GM18519 (cell line): Measurements from ENCODE around the gene MAP2K7.
"Not testable (repeated sequence)": the region's sequence is repeated elsewhere in the genome, so short reads cannot be mapped to it uniquely, and the experiment has no call there.

Source experiments
- ATAC-seq: cut with Tn5 transposase; IDR thresholded peaks from one replicate; pipeline ENCODE4 v1.9.1; 2021; ENCODE audit warnings: mild to moderate bottlenecking, moderate library complexity; ENCODE audit not compliant: unreplicated experiment, low FRiP score

Gene MAP2K7

DNA sequence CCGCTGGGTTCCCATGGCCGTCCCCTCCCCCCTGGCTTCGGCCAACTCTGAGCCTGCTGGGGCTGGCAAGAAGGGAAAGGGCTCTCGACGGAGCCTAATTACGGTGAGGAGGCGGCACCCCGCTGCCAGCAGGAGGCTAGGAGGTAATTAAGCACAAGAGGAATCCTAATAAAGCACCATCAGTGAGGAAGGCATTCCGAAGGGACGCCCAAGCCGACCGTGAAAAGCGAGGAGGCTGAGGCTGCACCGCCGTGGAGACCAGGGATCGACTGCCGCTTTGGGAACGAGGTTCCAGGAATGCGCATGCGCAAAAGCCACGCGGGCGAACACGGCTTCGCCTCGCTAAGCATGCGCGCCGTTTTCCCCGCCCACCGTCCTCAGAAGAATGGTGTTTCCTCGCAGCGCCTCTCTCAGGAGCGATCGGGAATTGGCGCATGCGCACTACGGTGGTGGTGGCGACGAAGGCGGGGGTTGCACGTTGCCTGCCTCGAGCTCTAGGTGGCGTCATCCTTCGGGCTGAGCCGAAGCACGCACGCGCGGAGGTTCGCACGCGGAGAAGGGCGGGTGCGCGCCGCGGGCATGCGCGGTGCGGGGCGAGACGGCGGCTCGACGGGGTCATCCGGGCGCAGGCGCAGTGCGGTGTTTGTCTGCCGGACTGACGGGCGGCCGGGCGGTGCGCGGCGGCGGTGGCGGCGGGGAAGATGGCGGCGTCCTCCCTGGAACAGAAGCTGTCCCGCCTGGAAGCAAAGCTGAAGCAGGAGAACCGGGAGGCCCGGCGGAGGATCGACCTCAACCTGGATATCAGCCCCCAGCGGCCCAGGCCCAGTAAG, at the start of gene MAP2K7:
TSS of gene MAP2K7 (plus strand) at position 634 of the 830 bp plus-strand sequence. CDS start at position 702, 68 bp downstream.
- ATAC-seq, result peak; percentile 85

DNA sequence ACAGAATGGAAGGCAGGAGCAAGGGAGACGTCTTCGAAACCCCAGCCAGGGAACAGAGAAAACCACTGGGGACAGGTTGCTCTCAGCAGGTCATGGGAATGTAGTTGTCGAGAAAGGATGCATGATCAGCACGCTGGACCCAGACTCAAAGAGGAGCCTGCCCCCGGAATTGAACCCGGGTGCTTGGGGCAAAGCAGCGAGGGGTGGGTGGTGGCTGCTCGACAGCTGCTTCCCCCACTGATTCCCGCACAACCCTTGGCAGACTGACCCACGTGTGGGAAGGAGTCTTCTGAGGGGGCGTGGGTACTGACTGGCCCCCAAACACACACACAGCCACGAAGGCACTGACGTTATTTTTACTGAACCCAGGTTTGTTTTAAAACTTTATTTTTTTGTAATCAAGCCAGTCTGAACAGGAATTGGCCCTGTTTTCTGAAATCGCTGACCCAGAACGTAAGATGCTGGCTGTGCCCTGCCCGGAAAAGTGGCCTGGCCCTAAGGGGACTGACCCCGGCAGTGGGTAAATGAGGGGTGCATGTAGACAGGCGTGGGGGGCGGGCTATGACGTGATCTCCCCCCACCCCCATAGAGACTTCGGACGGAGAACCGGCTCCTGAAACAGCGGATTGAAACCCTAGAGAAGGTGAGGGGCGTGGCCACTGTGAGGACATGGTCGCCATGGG, 48.1 kb upstream of the MAP2K7 start:
- no peak for ATAC-seq

DNA sequence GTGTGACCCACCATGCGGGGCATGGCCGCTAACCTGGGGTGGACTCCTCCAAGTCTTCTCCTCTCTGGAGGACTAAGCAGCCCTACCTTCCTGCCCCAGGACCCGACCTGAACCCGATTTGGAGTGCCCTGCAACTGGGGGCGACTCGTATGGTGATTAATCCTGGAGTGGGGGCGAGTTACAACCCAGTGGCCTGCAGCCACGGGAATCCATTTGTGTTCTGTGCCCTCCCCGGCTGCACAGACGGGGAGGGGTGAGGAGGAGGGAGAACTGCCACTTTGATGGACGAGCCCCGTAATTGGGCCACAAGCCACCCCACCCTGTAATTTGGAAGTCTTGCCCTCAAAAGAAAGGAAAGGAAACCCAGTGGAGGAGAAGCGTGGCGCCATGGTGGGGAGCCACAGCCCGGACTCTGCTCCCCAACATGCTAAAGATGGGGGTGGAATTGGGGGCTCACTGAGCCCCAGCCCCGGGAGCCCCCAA, 47.5 kb upstream of the MAP2K7 start:
- ATAC-seq, result no peak

- ATAC-seq, result no peak
These were observed 46.7 kb upstream of the MAP2K7 start for GRCh38 chr19:7856679-7857663.

GRCh38 chr19:7857727-7858108, 46.0 kb upstream of the MAP2K7 start:
- ATAC-seq, result no peak

DNA sequence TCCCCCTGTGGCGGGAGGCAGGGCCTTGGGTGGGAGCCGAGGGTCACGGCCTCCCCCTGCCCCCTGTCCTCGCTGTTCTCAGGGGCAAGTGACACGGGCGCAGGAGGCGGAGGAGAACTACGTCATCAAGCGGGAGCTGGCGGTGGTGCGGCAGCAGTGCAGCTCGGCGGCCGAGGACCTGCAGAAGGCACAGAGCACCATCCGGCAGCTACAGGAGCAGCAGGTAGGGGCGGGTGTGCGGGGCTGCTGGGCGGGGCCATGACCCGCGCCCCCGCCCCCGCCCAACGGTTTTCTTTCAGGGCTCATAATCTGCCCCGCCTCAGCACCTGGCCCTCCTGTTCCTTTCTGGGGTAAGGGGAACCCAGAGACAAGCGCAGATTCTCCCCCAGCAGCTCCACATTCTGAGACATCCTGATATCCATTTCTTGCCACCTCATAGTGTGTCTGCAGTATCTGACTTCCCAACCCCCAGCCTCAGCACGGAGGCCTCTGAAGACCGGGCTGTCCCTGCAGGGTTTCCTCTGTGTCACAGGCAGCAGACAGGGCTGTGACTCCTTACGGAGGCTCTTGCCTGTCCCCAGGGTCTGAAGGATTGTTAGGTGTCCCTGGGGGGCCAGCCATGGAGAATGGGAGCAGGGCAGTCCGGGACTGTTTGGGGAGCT, 45.4 kb upstream of the MAP2K7 start:
- no peak for ATAC-seq

DNA sequence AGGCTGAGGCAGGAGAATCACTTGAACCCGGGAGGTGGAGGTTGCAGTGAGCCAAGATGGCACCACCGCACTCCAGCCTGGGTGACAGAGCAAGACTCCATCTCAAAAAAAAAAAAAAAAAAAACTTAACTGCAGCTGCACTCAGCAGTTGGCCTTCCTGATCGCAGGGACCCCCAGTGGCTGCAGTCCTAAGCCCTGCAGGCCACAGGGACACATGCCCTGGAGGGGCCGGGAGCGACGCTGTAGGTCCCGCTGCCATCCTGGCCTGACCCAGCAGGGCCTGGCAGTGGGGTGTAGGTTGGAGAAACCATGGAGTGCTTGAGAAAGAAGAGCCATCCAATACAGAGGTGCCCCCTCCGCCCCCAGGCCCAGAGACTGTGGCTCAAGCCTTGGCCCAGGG, 44.6 kb upstream of the MAP2K7 start:
- ATAC-seq, result not testable (repeated sequence)

GRCh38 chr19:7859831-7860713, 43.6 kb upstream of the MAP2K7 start:
- no peak for ATAC-seq

DNA sequence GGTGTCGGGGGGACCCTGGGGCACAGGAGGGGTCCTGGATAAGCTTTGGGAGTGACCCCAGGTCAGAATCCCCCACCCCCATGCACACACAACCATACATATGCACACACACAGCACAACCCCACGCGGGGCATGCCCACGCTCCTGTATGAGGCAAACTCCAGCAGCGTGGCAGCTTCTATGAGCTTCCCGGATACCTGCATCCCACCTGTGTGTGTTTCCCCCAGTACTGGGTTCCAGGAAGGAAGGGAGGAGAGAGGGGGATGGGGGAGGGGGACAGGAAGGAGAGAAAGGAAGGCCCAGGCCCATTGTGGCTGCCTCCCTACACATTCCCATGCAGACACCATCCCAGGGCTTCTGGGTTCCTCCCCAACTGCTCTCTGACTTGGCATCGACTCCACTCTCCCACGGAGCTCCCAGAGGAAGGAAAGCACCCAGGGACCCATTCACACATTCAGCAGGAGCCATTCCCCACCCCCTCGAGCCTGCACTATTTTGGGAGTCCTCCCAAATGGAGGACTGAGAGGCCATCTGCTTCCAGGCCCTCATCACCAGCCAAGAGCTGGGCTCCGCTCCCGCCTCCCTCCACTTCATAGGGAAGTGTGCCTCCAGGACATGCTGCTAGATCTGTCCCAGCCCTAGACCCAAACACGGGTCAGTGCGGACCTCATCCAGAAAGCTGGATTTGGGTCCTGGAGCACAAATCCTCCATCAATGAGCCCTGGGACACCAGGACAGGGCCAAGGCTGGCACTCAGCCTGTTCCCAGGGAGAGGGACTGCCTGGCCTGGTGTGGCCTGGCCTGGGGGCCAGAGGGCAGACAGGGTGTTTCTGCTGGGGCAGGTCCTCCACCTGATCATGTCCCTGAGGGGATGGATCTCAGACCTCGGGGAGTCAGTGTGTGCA, 42.7 kb upstream of the MAP2K7 start:
- no peak for ATAC-seq

DNA sequence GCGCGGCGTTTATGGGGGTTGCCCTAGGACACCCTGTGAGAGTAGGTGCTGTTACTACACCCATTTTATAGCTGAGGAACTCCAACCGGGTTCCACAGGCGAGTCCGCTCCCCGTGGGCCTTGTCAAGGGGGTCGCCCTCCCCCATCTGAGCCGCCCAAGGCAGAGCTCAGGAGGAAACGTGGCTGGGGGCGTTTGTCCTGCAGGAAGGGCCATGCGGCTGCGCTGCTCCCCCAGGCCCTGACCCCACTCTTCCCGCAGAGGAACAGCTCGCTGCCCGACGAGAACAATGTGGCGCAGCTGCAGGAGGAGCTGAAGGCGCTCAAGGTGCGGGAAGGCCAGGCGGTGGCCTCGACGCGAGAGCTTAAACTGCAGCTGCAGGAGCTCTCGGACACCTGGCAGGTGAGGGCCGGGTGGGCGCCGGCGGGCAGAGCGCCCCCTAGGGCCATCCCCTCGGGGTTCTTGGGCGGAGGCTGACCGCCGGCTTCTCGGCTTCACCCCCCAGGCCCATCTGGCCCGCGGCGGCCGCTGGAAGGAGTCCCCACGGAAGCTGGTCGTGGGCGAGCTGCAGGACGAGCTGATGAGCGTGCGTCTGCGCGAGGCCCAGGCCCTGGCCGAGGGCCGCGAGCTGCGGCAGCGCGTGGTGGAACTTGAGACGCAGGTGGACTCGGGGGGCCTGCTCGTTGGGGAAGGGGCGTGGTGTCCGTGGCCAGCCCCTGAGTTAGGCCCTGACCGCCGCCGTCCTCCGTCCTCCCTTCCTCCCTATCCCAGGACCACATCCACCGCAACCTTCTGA, 41.9 kb upstream of the MAP2K7 start:
- no peak for ATAC-seq

- ATAC-seq, result no peak
These were observed 41.2 kb upstream of the MAP2K7 start for GRCh38 chr19:7862413-7862951.

- no peak for ATAC-seq
These were observed 40.3 kb upstream of the MAP2K7 start for GRCh38 chr19:7863157-7863970.

DNA sequence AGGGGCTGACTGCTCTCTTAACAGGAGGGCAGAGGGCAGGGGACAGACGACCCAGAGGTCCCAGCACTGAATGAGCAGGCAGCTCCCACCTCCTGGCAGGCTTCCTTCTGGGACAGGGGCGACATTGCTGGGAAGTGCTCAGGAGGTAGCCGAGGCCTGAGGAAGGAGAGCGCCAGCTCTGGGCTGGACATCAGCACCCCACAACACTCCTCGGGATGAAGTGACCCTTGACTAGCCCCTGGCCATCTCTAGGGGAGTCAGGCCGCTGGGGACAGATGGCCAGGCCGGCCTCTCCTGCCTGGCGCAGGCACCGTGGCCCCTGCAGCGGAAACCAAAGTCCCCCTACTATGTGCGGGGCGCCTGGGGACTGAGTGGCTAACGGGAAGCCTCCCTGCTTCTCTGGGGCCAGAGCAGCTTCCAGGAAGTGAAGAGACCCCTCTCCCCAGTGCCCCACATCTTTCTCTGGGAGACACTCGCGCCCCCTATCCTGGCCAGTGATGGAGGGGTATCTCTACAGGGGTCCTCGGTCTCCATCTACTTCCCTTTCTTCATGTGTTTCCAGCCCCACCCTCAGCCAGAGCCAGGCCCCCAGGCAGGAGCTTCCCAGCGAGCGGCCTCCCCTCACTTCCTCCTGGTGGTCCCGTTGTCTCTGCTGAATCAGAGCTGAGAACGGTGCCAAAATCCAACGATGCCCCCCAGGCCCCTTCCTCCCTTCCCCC, 39.5 kb upstream of the MAP2K7 start:
- ATAC-seq, result no peak

DNA sequence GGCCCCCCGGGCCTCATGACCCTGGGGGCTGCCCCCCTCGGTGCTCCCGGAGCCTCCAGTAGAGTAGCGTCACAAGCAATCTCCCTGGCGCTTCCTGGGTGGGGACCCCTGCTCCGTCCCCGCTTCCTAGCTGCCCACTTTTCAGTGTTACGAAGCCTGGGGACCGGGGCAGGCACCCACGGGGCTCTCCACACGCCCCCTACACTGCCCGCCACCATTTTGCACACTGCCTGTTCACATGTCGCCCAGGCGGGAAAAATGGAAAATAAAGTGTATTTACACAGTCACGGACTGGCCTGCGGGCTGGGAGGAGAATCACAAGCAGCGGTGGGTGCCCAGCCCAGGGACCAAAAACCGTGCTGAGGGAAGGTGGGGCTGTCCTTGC, 39.0 kb upstream of the MAP2K7 start:
- no peak for ATAC-seq

DNA sequence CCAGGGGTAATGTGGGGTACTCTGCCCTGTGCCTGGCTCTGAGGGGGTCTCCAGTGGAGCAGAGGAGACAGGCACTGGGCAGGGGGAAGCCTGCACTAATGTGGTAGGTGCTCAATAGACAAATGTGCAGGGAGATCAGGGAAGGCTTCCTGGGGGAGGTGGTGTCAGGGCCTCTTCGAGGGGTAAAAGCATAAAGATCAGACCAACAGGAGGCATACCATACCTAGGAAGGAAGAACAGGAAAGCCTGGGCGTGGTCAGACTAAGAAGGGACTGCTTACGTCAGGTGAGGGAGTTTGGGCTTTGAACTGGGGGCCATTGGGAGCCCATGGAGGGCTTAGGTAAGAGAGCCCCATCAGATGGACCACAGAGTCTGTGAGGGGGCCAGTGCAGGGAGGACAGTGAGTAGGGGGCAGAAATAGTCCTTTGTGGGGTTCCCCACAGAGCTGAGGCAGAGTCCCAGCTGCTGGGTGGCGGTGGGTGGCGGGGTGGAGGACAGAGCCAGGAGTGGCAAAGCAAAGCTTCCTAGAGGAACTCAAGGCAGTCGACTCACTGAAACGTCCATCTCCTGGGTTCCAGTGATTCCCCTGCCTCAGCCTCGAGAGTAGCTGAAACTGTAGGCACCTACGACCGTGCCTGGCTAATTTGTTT, 38.3 kb upstream of the MAP2K7 start:
- ATAC-seq, result no peak
